22Rv1 (cell line): ENCODE results near the gene GPR4.

Source experiments
- H3K27ac ChIP-seq: fragments of 450-650 bp; 2 replicates; pipeline ENCODE4 v1.5.1; 2017
- CTCF ChIP-seq: fragments of 450-650 bp; IDR thresholded peaks from 2 replicates; pipeline ENCODE4 v1.5.1; 2017; ENCODE audit warnings: mild to moderate bottlenecking
- ZFX ChIP-seq: fragments of 450-650 bp; IDR thresholded peaks from 2 replicates; pipeline ENCODE4 v1.6.1; 2017; ENCODE audit warnings: antibody characterized with exemption, borderline replicate concordance

The GPR4 gene

GRCh38 chr19:45601524-45602374, at the start of gene GPR4:
TSS of gene GPR4 (minus strand) at chr19:45602212. CDS start at chr19:45591866, 10,346 bp downstream.
- H3K27ac ChIP-seq: no peak within 1 kb of the TSS
- TF ChIP-seq ZFX (no peak), CTCF (no peak)

- TF ChIP-seq ZFX (no peak), CTCF (no peak)
- H3K27ac ChIP-seq: no peak overlapping the region
Observed at GRCh38 chr19:45650722-45651121, 48.7 kb upstream of the GPR4 start.

- TF ChIP-seq CTCF (no peak), ZFX (no peak)
- H3K27ac ChIP-seq: no peak overlapping the region
Observed at GRCh38 chr19:45646345-45646698, 44.3 kb upstream of the GPR4 start.

- no peak overlapping the region for H3K27ac ChIP-seq
- no peak for TF ChIP-seq CTCF
- TF ChIP-seq ZFX: no peak
Observed at GRCh38 chr19:45645631-45646344, 43.8 kb upstream of the GPR4 start.

GRCh38 chr19:45645068-45645630, 43.1 kb upstream of the GPR4 start:
- no peak for TF ChIP-seq ZFX
- no peak for TF ChIP-seq CTCF
- H3K27ac ChIP-seq: no peak overlapping the region

- TF ChIP-seq ZFX (no peak), CTCF (no peak)
- peak overlapping the region; percentile 92 for H3K27ac ChIP-seq
Observed at GRCh38 chr19:45643927-45644771, 42.1 kb upstream of the GPR4 start.
